ENCODE data around the gene VANGL2. TPM values are rescaled to one million over a fixed set of nuclear protein-coding genes. Genes with fewer than 3 reads are reported as not detected.

VANGL2 gene
- total and polyA plus RNA-seq, 2 of the 4 experiments (the other 2 are of a cell fraction) = 0.36 to 3.6 TPM

DNA sequence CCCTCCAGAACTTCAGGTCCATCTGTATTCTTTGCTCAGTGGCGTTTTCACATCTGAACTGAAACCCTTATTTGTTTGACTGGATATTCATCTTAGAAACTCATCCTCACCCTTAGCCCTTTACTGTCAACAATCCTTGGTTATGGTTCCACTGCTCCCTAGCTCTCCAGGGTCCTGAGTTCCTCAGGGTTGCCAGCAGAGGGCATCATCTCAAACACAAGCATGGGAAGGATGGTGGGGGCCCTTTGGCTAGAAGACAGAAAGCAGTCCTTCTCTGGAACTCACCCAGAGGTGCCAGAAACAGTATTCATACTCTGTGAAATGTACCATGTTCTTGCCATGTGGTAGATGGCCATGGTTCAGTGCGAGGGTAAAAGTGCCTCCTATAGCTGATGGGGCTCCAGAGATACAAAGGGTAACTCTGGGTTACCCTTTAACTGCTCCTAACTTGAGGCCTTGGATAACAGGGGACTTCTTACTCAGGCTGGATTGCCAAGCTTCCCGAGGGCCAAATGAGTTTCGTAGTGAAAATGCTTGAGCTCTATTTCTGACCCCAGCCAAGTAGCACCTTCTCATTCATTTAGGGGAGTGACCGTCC is 45.9 kb upstream of the VANGL2 start:
- H3K56ac ChIP-seq (ENCODE audit: extremely low read depth, insufficient read depth, low read length) = no peak overlapping the region
- no peak overlapping the region for H3K4ac ChIP-seq (ENCODE audit: low read depth, low read length)
- H4K8ac ChIP-seq (ENCODE audit: low read depth in 2 of 2, low read length in 2 of 2) = no peak overlapping the region
- BruUV-seq (replicated peaks) = no TSS peak
- TF ChIP-seq RAD21 (IDR thresholded peaks at IDR 0.05; ENCODE audit: low read length) = peak; percentile 29
- peak; percentile 47 for TF ChIP-seq SMC3 (IDR thresholded peaks at IDR 0.05; ENCODE audit: low read depth, low read length)
- TF ChIP-seq, protein P1, sequence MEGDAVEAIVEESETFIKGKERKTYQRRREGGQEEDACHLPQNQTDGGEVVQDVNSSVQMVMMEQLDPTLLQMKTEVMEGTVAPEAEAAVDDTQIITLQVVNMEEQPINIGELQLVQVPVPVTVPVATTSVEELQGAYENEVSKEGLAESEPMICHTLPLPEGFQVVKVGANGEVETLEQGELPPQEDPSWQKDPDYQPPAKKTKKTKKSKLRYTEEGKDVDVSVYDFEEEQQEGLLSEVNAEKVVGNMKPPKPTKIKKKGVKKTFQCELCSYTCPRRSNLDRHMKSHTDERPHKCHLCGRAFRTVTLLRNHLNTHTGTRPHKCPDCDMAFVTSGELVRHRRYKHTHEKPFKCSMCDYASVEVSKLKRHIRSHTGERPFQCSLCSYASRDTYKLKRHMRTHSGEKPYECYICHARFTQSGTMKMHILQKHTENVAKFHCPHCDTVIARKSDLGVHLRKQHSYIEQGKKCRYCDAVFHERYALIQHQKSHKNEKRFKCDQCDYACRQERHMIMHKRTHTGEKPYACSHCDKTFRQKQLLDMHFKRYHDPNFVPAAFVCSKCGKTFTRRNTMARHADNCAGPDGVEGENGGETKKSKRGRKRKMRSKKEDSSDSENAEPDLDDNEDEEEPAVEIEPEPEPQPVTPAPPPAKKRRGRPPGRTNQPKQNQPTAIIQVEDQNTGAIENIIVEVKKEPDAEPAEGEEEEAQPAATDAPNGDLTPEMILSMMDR (conservative IDR thresholded peaks at IDR 0.05; ENCODE audit: low read depth, low read length) = peak; percentile 45; the same call in 1 of the 2 replicates
- no peak for TF ChIP-seq FOS (IDR thresholded peaks at IDR 0.05; ENCODE audit: low read depth, low read length)
- peak; percentile 47; the same call in 1 of the 2 replicates for TF ChIP-seq MAZ (IDR thresholded peaks at IDR 0.05; ENCODE audit: borderline replicate concordance, low read depth, low read length)
- WGBS, 2 experiments (ENCODE audit: extremely low coverage in 2 of 2, insufficient read length in 1 of 2) = no CpG with 5 or more reads among the region's 5 CpGs
- no peaks in the 10 kb centered on the region for H3K4me1 ChIP-seq (ENCODE audit: control insufficient read depth, insufficient read depth, low read length)
- no peak overlapping the region for H3K4me2 ChIP-seq (ENCODE audit: low read depth, low read length)
- H3K36me3 ChIP-seq (ENCODE audit: control insufficient read depth, insufficient read depth, low read length) = peaks cover 68% of the 10 kb centered on the region
- ChIA-PET POLR2A (ENCODE audit: unreplicated experiment) (no interaction called here), CTCF (interaction anchor here (0.6 to 1.8 kb wide), 4 partner anchors 8 to 627 kb away, joined by 3 to 8 read pairs (median 4); no protein-coding TSS in a partner anchor)
- in situ Hi-C loops (cut with MboI; ENCODE audit: low sequenced_read_pairs) (loop anchor here (10.0 kb wide), 1 partner anchor 260 kb away; the partner anchor contains the start of gene IGSF8), intact Hi-C loops (cut with micrococcal nuclease) (no loop called here), dilution Hi-C loops (cut with HindIII; ENCODE audit: low sequenced_read_pairs, unreplicated experiment) (no loop called here)
- H2AFZ ChIP-seq (replicated peaks; ENCODE audit: low read length, poor library complexity) = no peak overlapping the region
- peak; percentile 44; the same call in 1 of the 2 replicates for ATAC-seq (ENCODE audit: low read depth)
- H3K18ac ChIP-seq (ENCODE audit: low read depth, low read length) = no peak overlapping the region
- no peak overlapping the region for H3K4me3 ChIP-seq (ENCODE audit: insufficient read depth, low read depth, low read length)
- no peak overlapping the region for H3K23ac ChIP-seq (ENCODE audit: low read depth, low read length)
- no peak overlapping the region for H2BK5ac ChIP-seq (ENCODE audit: low read depth, low read length, poor library complexity, severe bottlenecking)
- H3K9me1 ChIP-seq (ENCODE audit: insufficient read depth, low read length) = no peaks in the 10 kb centered on the region; the same call in 1 of the 2 replicates
- no peak overlapping the region for H2AK9ac ChIP-seq (replicated peaks; ENCODE audit: low read depth, low read length, poor library complexity)
- peaks cover 2 to 3% of the 10 kb centered on the region in 2 experiments; a peak in 2 of 4 replicates for H3K79me1 ChIP-seq (ENCODE audit: low read depth in 1 of 2, low read length in 2 of 2)
- H3K9ac ChIP-seq (ENCODE audit: low read depth, low read length) = no peak overlapping the region
- H3K14ac ChIP-seq (replicated peaks; ENCODE audit: low read depth, low read length) = no peak overlapping the region
- no peaks in the 10 kb centered on the region; the same call in 1 of the 2 replicates for H4K20me1 ChIP-seq (ENCODE audit: insufficient read depth, low read length)
- H4K91ac ChIP-seq (ENCODE audit: insufficient read depth, low read depth, low read length) = no peak overlapping the region
- no peak overlapping the region for H2BK15ac ChIP-seq (ENCODE audit: low read depth, low read length)
- no peak overlapping the region for H4K5ac ChIP-seq (ENCODE audit: low read depth, low read length)
- no peak overlapping the region for H3K27ac ChIP-seq (ENCODE audit: insufficient read depth, low read length)
- no peak overlapping the region for H2BK120ac ChIP-seq (ENCODE audit: low read depth, low read length)
- no peaks in the 10 kb centered on the region for H3K27me3 ChIP-seq (ENCODE audit: control insufficient read depth, insufficient read depth, low read length)
- H2AK5ac ChIP-seq (ENCODE audit: low read depth, low read length) = no peak overlapping the region
- peak; percentile 18 for DNase-seq
- H2BK20ac ChIP-seq (ENCODE audit: low read depth, low read length) = no peak overlapping the region
- no peaks in the 10 kb centered on the region for H3K9me3 ChIP-seq (ENCODE audit: control insufficient read depth, insufficient read depth, low read length)

Data from IMR-90 (cell line).